Skeletal muscle tissue (tissue), 4 donors: ENCODE data around the gene SEMA3B. TPM values are rescaled to one million over a fixed set of nuclear protein-coding genes. Genes with fewer than 3 reads are reported as not detected.

Source experiments
- H3K27ac ChIP-seq: one replicate; pipeline ENCODE4 v1.7.0; 2013; ENCODE audit warnings: mild to moderate bottlenecking, low read depth, low read length, inconsistent platforms
- H3K27me3 ChIP-seq, 3 donors: one replicate each; pipeline ENCODE4 v1.7.0; 2013; ENCODE audit warnings: low read length in 3 of 3; ENCODE audit not compliant: control insufficient read depth in 3 of 3, insufficient read depth in 3 of 3
- H3K36me3 ChIP-seq, 3 donors: one replicate each; pipeline ENCODE4 v1.7.0; 2013; ENCODE audit warnings: low read length in 3 of 3; ENCODE audit not compliant: control insufficient read depth in 3 of 3, insufficient read depth in 3 of 3
- H3K4me1 ChIP-seq, 3 donors: one replicate each; pipeline ENCODE4 v1.7.0; 2013; ENCODE audit warnings: low read length in 3 of 3, mild to moderate bottlenecking in 3 of 3; ENCODE audit not compliant: control insufficient read depth in 3 of 3, insufficient read depth in 3 of 3
- H3K4me3 ChIP-seq, 3 donors: one replicate each; pipeline ENCODE4 v1.7.0; 2013; ENCODE audit warnings: low read length in 3 of 3
- H3K9ac ChIP-seq, 3 donors: one replicate each; pipeline ENCODE4 v1.7.0; 2013; ENCODE audit warnings: low read length in 3 of 3, mild to moderate bottlenecking in 3 of 3, moderate library complexity in 2 of 3, low read depth in 1 of 3
- H3K9me3 ChIP-seq, 3 donors: one replicate each; pipeline ENCODE4 v1.7.0; 2013; ENCODE audit warnings: low read length in 3 of 3; ENCODE audit not compliant: control insufficient read depth in 3 of 3
- total RNA-seq: library from RNA; depleted of rRNA; stranded (reverse); fragments of >200 nt; gene quantifications from one replicate; pipeline ENCODE4 v1.2.3, GENCODE V29; 2014
- donor health status: Osteomylitis.

The SEMA3B gene
- total RNA-seq, 1 donor from 2014 or later: 19.8 TPM

GRCh38 chr3:50319181-50319893 lies 50.4 kb downstream of the SEMA3B start:
- peak overlapping the region; percentile 17 to 98 (median 91) for H3K4me3 ChIP-seq
- no peaks in the 10 kb centered on the region for H3K27me3 ChIP-seq
- peaks cover 60 to 76% (median 71%) of the 10 kb centered on the region in 3 donors for H3K4me1 ChIP-seq
- H3K9ac ChIP-seq: peak overlapping the region; percentile 96 to 99 (median 98)
- no peaks in the 10 kb centered on the region for H3K9me3 ChIP-seq
- no peak overlapping the region for H3K27ac ChIP-seq
- H3K36me3 ChIP-seq: peaks cover 28 to 34% (median 31%) of the 10 kb centered on the region in 3 donors

GRCh38 chr3:50319894-50320625 lies 51.1 kb downstream of the SEMA3B start:
- Histone ChIP-seq H3K9ac (peak overlapping the region; percentile 96 to 99 (median 98)), H3K4me3 (peak overlapping the region; percentile 91 to 98 (median 92)), H3K4me1 (peaks cover 55 to 73% (median 68%) of the 10 kb centered on the region in 3 donors), H3K9me3 (no peaks in the 10 kb centered on the region), H3K27me3 (no peaks in the 10 kb centered on the region), H3K27ac (peak overlapping the region; percentile 97), H3K36me3 (peaks cover 29 to 35% (median 31%) of the 10 kb centered on the region in 3 donors)

GRCh38 chr3:50320853-50321335 lies 51.9 kb downstream of the SEMA3B start:
- Histone ChIP-seq H3K27ac (peak overlapping the region; percentile 97), H3K4me1 (peaks cover 55 to 77% (median 68%) of the 10 kb centered on the region in 3 donors), H3K4me3 (peak overlapping the region; percentile 91 to 98 (median 92)), H3K9ac (peak overlapping the region; percentile 96 to 99 (median 98)), H3K36me3 (peaks cover 34 to 38% (median 34%) of the 10 kb centered on the region in 3 donors), H3K27me3 (no peaks in the 10 kb centered on the region), H3K9me3 (no peaks in the 10 kb centered on the region)

DNA sequence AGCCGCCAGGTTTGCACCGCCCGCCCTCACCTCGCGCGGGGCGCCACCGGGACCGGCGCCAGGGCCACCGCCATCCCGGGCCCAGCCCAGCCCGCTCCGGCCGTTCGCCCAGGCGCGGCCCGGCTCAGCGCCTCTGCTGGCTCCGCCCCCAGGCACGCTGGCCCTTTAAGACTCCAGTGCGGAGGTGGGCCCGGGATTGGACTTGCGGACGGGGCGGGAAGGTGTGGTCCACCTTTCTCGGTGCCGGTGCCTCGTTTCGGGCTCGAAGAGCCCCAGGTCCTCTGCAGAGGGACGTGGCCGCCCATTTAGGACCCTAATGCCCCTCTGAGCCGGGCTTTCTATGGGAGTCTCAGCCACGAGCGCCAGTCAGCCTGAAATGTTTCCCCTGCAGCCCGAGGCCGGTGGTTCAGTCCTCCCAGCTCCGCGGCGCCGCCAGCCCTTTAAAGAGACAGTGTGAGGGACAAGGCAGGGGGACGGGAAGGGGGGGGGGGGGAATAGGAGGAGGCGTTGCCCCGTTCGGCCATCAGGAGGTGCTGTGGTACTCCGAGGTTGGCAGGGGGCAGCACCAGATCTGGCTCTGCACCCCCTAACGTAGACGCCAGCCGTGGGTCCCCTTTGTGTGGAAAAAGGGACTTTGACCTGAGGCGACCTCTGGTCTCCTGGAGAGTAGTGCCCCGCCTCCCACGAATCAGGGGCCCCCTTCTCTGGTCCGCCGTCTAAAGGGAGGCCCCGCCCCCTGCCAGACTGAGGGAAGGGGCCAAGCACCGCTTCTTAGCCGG lies 52.6 kb downstream of the SEMA3B start:
- Histone ChIP-seq H3K27me3 (no peaks in the 10 kb centered on the region), H3K4me3 (peak overlapping the region; percentile 91 to 98 (median 92)), H3K9me3 (no peaks in the 10 kb centered on the region), H3K27ac (peak overlapping the region; percentile 97), H3K4me1 (peaks cover 55 to 77% (median 68%) of the 10 kb centered on the region in 3 donors), H3K36me3 (peaks cover 31 to 43% (median 33%) of the 10 kb centered on the region in 3 donors), H3K9ac (peak overlapping the region; percentile 96 to 99 (median 98))

- Histone ChIP-seq H3K27ac (peak overlapping the region; percentile 97), H3K9me3 (no peaks in the 10 kb centered on the region), H3K4me3 (peak overlapping the region; percentile 69 to 92 (median 91)), H3K36me3 (peaks cover 30 to 42% (median 30%) of the 10 kb centered on the region in 3 donors), H3K4me1 (peaks cover 55 to 76% (median 67%) of the 10 kb centered on the region in 3 donors), H3K27me3 (no peaks in the 10 kb centered on the region), H3K9ac (peak overlapping the region; percentile 71 to 98 (median 96))
Observed at GRCh38 chr3:50322115-50322385, 53.1 kb downstream of the SEMA3B start.

GRCh38 chr3:50322386-50323091 lies 53.6 kb downstream of the SEMA3B start, which contains the start of gene HYAL2:
Gene HYAL2, minus strand, starts transcription at chr3:50322745. Its CDS starts 2,256 bp downstream, at chr3:50320489.
- Histone ChIP-seq H3K9ac (peak within 1 kb of the TSS; percentile 96 to 99 (median 98)), H3K9me3 (no peaks in the 10 kb centered on the region), H3K36me3 (peaks cover 25 to 38% (median 26%) of the 10 kb centered on the region in 3 donors), H3K27ac (peak within 1 kb of the TSS; percentile 97), H3K27me3 (no peaks in the 10 kb centered on the region), H3K4me1 (peaks cover 55 to 76% (median 67%) of the 10 kb centered on the region in 3 donors), H3K4me3 (peak within 1 kb of the TSS; percentile 91 to 98 (median 92))

- peaks cover 22 to 33% (median 23%) of the 10 kb centered on the region in 3 donors for H3K36me3 ChIP-seq
- H3K4me3 ChIP-seq: peak overlapping the region in 2 of 3 donors; percentile 23 to 91
- H3K9me3 ChIP-seq: no peaks in the 10 kb centered on the region
- peak overlapping the region; percentile 97 for H3K27ac ChIP-seq
- H3K9ac ChIP-seq: peak overlapping the region in 2 of 3 donors; percentile 34 to 98
- peaks cover 51 to 72% (median 64%) of the 10 kb centered on the region in 3 donors for H3K4me1 ChIP-seq
- H3K27me3 ChIP-seq: no peaks in the 10 kb centered on the region
Observed at GRCh38 chr3:50323092-50323600, 54.2 kb downstream of the SEMA3B start.

DNA sequence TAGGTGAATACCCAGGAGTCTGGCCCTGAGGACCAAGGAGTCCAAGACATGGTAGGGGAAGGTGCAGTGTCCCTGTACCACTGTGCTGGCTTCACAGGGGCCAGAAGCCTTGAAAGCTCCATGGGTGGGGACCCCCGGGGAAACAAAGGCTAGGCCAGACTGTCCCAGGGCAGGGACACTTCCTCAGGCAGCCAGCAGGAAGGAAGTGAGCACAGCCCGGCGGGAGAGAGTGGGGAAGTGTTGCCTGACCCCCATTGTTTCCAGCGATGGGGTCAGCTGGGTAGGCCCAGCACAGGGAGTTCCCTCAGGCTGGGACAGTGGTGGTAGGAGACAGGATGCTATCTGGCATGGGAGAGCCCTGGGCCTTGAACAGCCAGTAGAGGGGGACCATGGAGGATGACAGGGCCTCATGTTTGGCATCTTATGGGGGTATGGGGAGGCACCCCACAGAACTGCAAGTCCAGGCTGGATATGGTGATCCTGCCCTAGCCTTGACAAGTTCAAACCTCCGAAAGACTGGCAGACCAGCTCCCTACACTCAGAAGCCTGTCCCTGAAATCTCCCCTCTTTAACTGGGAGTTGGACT lies 54.8 kb downstream of the SEMA3B start:
- H3K36me3 ChIP-seq: peaks cover 17 to 27% (median 17%) of the 10 kb centered on the region in 3 donors
- peak overlapping the region; percentile 97 for H3K27ac ChIP-seq
- no peaks in the 10 kb centered on the region for H3K9me3 ChIP-seq
- H3K4me3 ChIP-seq: no peak overlapping the region
- H3K4me1 ChIP-seq: peaks cover 50 to 72% (median 64%) of the 10 kb centered on the region in 3 donors
- H3K9ac ChIP-seq: peak overlapping the region; percentile 8 to 16 (median 10)
- H3K27me3 ChIP-seq: no peaks in the 10 kb centered on the region
